Posterior cingulate gyrus (tissue), 11 donors: ENCODE data around the gene TBC1D32.
A peak's percentile ranks its signal among the peaks of the same experiment; 100 is the strongest.
"Not testable (repeated sequence)": the region's sequence is repeated elsewhere in the genome, so short reads cannot be mapped to it uniquely, and the experiment has no call there.

ENCODE experiments used
- DNase-seq, 10 donors: peaks; one replicate each; pipeline versions ENCODE4 v3.0.0 to v3.0.0-alpha.2; 2020 to 2021; ENCODE audit warnings: mixed read lengths in 3 of 10
- intact Hi-C: fragments of 100-400 bp; cut with DNase I; formaldehyde crosslinking; loops from one replicate; pipeline ENCODE4 v1.15.1; 2023

Gene TBC1D32

GRCh38 chr6:121223930-121224329 is 110.3 kb downstream of the TBC1D32 start:
- DNase-seq = no peak

GRCh38 chr6:121223212-121223611 is 111.1 kb downstream of the TBC1D32 start:
- intact Hi-C loops = loop anchor here (5.0 kb wide), 1 partner anchor 1481 kb away; no protein-coding TSS in a partner anchor
- DNase-seq = no peak

More at GRCh38 chr6:121223930-121224329, 110.3 kb downstream of the TBC1D32 start:
- intact Hi-C loops = loop anchor here (5.0 kb wide), 1 partner anchor 1482 kb away; no protein-coding TSS in a partner anchor

- intact Hi-C loops = loop anchor here (1.0 to 5.0 kb wide), 2 partner anchors 167 to 1480 kb away; no protein-coding TSS in a partner anchor
- DNase-seq = no peak
Measured at GRCh38 chr6:121222656-121223055, 111.6 kb downstream of the TBC1D32 start.

GRCh38 chr6:121216928-121217327 is 117.4 kb downstream of the TBC1D32 start:
- intact Hi-C loops = no loop called here
- DNase-seq = no peak

- DNase-seq, intact Hi-C loops: not testable (repeated sequence)
Measured at GRCh38 chr6:121213341-121213740, 120.9 kb downstream of the TBC1D32 start.

- peak in 4 of 10 donors; percentile 25 to 59 (median 48) for DNase-seq
- intact Hi-C loops = no loop called here
Measured at GRCh38 chr6:121210943-121211342, 123.3 kb downstream of the TBC1D32 start.

- intact Hi-C loops = no loop called here
- no peak for DNase-seq
Measured at GRCh38 chr6:121205569-121205968, 128.7 kb downstream of the TBC1D32 start.

- intact Hi-C loops = no loop called here
- DNase-seq = no peak
Measured at GRCh38 chr6:121201105-121201504, 133.2 kb downstream of the TBC1D32 start.

GRCh38 chr6:121196042-121196441 is 138.2 kb downstream of the TBC1D32 start:
- peak in 1 of 10 donors; percentile 54 for DNase-seq
- intact Hi-C loops = not testable (repeated sequence)

GRCh38 chr6:121190122-121190521 is 144.2 kb downstream of the TBC1D32 start:
- intact Hi-C loops = no loop called here

GRCh38 chr6:121188356-121188755 is 145.9 kb downstream of the TBC1D32 start:
- intact Hi-C loops = no loop called here
- no peak for DNase-seq

More at GRCh38 chr6:121190122-121190521, 144.2 kb downstream of the TBC1D32 start:
- DNase-seq = no peak

- DNase-seq = no peak
- intact Hi-C loops = no loop called here
Measured at GRCh38 chr6:121187833-121188200, 146.5 kb downstream of the TBC1D32 start.

- no peak for DNase-seq
- intact Hi-C loops = no loop called here
Measured at GRCh38 chr6:121187200-121187832, 147.0 kb downstream of the TBC1D32 start.

GRCh38 chr6:121183742-121184141 is 150.5 kb downstream of the TBC1D32 start:
- intact Hi-C loops = no loop called here
- DNase-seq = no peak

- intact Hi-C loops = no loop called here
Measured at GRCh38 chr6:121175827-121176226, 158.5 kb downstream of the TBC1D32 start.

GRCh38 chr6:121172451-121172850 is 161.8 kb downstream of the TBC1D32 start:
- intact Hi-C loops, DNase-seq: not testable (repeated sequence)

More at GRCh38 chr6:121175827-121176226, 158.5 kb downstream of the TBC1D32 start:
- no peak for DNase-seq

GRCh38 chr6:121171879-121172278 is 162.4 kb downstream of the TBC1D32 start:
- no peak for DNase-seq
- intact Hi-C loops = no loop called here

GRCh38 chr6:121161886-121162285 is 172.4 kb downstream of the TBC1D32 start:
- no peak for DNase-seq
- intact Hi-C loops = no loop called here

GRCh38 chr6:121160276-121160675 is 174.0 kb downstream of the TBC1D32 start:
- DNase-seq = no peak
- intact Hi-C loops = no loop called here

- no peak for DNase-seq
- intact Hi-C loops = no loop called here
Measured at GRCh38 chr6:121158891-121159290, 175.4 kb downstream of the TBC1D32 start.

- no peak for DNase-seq
- intact Hi-C loops = no loop called here
Measured at GRCh38 chr6:121158438-121158837, 175.8 kb downstream of the TBC1D32 start.

- no peak for DNase-seq
- intact Hi-C loops = no loop called here
Measured at GRCh38 chr6:121157906-121158305, 176.4 kb downstream of the TBC1D32 start.
